HG03066 (cell line): ENCODE results near the gene CDC5L.

Experiments used
- ATAC-seq: cut with Tn5 transposase; IDR thresholded peaks from one replicate; pipeline ENCODE4 v1.9.1; 2021; ENCODE audit warnings: low read depth; ENCODE audit not compliant: unreplicated experiment

The CDC5L gene

DNA sequence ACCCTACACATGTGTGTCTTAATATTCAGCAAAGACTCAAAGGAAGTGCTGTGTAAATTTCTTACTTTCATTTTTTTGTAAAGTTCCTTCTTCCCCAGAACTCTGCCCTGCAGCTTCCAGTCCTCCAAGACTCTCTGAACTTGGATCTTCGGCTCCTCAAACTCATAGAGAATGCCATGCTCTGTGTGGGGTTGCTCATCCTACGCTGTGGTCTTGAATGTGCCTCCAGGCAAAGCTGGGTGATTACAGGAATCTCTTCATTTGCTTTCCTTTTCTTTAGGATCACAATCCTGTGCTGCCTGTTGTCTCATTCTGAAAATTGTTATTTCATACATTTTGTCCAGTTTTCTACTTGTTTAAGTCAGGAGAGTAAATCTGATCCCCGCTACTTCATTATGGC, 14.5 kb upstream of the CDC5L start:
- ATAC-seq, result no peak

GRCh38 chr6:44373787-44374186, 13.7 kb upstream of the CDC5L start:
- ATAC-seq, result no peak

GRCh38 chr6:44375071-44375470, 12.4 kb upstream of the CDC5L start:
- no peak for ATAC-seq

- no peak for ATAC-seq
These were observed 10.0 kb upstream of the CDC5L start for GRCh38 chr6:44377484-44377883.

GRCh38 chr6:44377971-44378370, 9.5 kb upstream of the CDC5L start:
- ATAC-seq, result no peak

- ATAC-seq, result no peak
These were observed 5.8 kb upstream of the CDC5L start for GRCh38 chr6:44381739-44382138.

- ATAC-seq, result no peak
These were observed 1.1 kb upstream of the CDC5L start for GRCh38 chr6:44386364-44386928.

DNA sequence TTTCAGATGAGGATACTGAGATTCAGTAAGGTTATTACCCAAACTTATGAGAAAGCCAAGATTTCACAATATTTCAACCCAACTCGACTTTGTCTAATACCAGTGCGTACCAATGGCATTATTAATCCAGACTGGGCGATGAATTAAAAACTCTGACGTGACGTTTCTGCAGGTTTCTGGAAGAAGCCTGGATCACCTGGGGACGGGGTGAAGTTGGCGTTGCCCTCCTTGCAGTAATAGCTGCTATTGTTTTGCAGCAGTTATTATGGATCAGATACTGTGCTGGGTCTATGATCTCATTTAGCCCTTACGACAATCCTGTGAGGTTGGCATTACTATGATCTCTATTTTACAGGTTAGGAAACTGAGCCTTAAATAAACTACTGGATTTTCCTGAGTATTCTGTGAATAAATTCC, 569 bp upstream of the CDC5L start:
- peak; percentile 18 for ATAC-seq

DNA sequence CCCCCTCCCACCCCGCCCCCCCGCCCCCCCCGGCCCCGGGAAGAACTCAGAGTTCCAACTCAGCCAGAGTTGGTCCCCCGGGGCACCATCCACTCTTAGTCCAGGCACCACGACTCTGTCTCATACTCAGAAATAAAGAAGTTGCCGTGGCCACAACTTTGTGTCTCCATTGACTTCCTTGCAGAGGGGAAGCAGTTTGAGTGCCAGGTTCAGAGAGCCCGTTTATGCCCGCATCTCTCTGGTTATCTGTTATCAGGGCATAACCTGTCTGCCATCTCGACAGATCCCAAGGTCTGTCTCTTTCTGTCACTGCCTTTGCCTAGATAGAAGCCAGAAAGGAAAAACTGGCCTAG, 605 bp downstream of the CDC5L start:
- peak; percentile 5 for ATAC-seq

- ATAC-seq, result no peak
These were observed 1.4 kb downstream of the CDC5L start for GRCh38 chr6:44388887-44389286.

DNA sequence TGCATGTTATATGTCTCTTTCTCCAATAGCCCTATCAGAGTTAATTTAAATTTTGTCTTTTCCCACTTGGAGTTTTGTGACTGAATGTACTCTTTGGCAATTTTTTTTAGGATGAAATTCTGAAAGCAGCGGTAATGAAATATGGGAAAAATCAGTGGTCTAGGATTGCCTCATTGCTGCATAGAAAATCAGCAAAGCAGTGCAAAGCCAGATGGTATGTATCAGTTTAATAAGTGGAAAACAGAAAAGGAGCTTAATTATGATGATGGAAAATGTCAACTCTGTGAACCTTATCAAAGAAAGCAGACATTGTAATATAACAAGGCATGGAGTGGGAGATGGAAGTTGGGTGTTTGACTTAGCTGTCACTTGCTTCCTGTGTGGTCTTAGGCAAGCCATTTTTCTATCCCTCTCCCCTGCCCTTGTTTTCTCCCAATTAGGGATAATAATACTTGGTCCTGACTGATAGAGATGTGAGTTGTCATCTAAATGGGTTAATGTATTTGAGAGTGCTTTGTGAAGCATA, 2.7 kb downstream of the CDC5L start:
- no peak for ATAC-seq

DNA sequence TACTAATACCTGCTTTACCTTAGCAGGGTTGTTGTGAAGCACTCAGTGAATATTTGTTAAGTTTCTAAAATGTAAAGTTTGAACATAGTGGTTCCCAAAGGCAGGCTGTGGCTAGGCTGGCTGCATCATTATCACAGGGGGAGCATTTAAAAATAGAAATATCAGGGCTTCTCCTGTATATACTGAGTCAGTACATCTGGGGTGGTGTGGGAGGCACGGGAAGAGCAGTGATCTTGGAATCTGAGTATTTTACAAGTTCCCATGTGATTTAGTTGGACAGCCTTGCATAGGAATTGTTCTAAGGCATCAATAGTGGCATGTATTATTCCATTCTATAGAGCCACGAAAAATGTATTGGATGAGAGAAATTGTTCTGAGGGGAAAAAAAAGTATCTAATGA, 8.0 kb downstream of the CDC5L start:
- ATAC-seq, result no peak

- ATAC-seq, result no peak
These were observed 9.5 kb downstream of the CDC5L start for GRCh38 chr6:44396968-44397367.

GRCh38 chr6:44397424-44398164, 10.1 kb downstream of the CDC5L start:
- ATAC-seq, result no peak

DNA sequence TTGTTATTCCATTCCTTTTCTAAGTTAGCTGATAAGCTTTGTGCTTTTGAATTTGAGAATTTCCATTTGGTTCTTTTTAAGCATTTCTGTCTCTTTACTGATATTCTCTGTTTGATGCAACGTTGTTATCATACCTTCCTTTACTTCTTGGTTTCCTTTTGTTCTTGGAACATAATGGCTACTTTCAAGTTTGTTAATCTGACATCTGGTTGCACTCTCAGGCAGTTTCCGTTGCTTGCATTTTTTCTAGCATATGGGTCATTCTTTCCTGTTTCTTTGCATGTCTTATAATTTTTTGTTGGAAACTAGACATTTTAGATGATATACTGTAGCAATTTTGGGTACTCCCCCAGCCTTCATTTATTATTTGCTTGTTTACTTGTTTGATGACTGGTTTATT, 12.5 kb downstream of the CDC5L start:
- ATAC-seq, result no peak

DNA sequence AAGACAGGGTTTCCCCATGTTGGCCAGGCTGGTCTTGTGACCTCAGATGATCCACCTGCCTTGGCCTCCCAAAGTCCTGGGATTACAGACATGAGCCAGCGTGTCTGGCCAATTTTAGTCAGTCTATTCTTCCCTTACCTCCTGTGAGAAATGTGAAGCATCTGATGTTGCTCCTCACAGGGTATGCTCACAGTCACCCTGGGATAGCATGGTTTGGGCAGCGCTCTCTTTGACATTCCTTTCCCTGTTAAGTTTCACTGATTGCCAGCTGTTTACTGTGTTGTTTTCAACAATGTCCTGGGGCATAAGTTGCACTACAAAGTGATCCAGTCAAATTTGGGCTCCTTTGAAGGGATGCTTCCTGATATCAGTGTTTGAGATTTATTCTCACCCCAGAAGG, 13.1 kb downstream of the CDC5L start:
- no peak for ATAC-seq

GRCh38 chr6:44401138-44401537, 13.6 kb downstream of the CDC5L start:
- ATAC-seq, result no peak

DNA sequence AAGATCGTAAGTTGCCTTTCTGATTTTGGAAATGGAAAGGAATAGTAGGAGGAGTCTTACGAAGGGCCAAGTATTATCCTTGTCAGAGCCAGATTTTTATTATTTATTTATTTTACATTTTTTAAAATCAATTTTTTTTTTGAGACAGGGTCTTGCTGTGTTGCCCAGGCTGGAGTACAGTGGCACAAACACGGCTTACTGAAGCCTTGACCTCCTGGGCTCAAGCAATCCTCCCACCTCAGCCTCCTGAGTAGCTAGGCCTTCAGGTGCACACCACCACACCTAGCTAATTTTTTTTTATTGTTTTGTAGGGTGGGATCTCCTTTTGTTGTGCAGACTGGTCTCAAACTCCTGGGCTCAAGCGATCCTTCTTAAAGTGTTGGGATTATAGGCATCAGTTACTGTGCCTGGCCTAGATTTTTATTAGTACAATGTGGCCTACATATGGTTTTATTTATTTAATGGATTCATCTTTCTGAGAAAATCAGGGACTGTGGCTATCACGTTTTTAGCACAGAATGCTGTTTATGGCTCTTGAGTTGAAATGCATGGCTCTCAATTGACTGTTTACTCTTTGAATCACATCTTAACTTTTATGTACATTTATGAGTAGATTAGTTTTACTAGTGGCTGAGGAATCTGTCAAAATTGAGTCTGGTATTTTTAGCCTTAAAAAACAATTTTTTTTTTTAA, 16.7 kb downstream of the CDC5L start:
- ATAC-seq, result no peak

- ATAC-seq, result no peak
These were observed 17.2 kb downstream of the CDC5L start for GRCh38 chr6:44404715-44405099.

DNA sequence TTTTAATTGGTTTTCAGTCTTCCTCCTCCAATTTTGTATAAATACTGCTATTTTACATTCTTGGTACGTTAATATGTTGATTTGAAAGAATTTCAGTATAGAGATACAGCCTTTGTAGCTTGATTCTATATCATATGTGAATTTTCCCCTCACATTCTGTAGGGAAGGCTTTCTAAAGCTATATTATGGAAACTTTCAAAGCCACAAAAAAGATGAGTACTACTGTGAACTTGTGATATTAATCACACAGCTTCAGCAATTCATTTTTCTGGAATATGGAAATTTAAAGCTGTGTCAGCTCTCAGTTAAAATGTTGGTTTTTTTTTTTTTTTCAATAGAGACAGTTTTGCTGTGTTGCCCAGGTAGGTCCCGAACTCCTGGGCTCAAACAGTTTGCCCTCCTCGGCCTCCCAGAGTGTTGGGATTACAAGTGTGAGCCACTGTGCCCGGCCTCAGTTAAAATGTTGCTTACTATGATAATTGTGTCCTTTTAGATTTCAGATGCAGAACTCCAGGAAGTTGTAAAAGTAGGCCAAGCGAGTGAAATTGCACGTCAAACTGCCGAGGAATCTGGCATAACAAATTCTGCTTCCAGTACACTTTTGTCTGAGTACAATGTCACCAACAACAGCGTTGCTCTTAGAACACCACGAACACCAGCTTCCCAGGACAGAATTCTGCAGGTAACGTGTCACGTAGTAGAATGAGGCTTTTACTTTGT, 20.6 kb downstream of the CDC5L start:
- ATAC-seq, result no peak

DNA sequence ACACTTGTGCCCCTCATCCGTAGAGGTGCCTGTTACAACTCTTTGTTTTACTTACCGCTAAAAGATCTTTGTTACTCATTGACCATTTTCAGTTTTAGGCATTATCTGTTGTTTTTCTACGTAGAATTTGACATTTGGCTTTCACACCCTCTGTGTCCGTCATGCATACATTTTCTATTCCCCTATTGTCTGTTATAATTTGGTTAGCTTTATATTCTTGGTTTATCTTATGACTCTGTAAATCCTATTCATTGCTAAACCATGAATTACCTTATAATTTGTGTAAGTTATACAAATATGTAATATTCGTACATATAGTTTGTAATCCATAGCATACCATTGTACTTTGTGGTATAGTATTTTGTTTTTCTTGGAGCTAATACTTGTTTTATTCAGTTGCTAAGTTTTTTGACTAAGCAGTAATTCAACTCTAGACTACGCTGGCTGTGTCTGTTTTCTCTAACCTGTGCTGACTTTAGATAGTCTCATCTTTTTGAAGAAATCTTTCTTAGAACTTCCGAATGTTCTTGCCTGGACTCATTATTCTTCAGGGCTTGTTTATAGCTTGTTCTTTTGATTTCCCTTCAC, 21.8 kb downstream of the CDC5L start:
- ATAC-seq, result no peak
